GM10248 (cell line): Measurements from ENCODE around the gene LSP1.

Experiments
- CTCF ChIA-PET: fragments of 300-600 bp; sonication (Branson Sonifier 250); formaldehyde crosslinking; extraction: SDS; loops from one replicate; lab custom pipeline; 2021; ENCODE audit warnings: antibody characterized with exemption; lab: Yijun Ruan, JAX
- POLR2A ChIA-PET: fragments of 350-650 bp; sonication (Branson Sonifier 250); formaldehyde crosslinking; extraction: SDS; loops from one replicate; lab custom pipeline; 2020; ENCODE audit warnings: antibody characterized with exemption; lab: Yijun Ruan, JAX
- DNase-seq: peaks from one replicate; pipeline ENCODE4 v3.0.0; 2012; ENCODE audit errors: extremely low spot score
- TF ChIP-seq, protein P1 (sequence below): IDR thresholded peaks from 2 replicates; pipeline ENCODE4 v1.5.1; 2012; ENCODE audit warnings: mild to moderate bottlenecking, low read depth; ENCODE audit errors: extremely low read depth, missing control alignments, control extremely low read depth

Gene LSP1

GRCh38 chr11:1906611-1907423, 53.9 kb downstream of the LSP1 start:
- TF ChIP-seq, protein P1, sequence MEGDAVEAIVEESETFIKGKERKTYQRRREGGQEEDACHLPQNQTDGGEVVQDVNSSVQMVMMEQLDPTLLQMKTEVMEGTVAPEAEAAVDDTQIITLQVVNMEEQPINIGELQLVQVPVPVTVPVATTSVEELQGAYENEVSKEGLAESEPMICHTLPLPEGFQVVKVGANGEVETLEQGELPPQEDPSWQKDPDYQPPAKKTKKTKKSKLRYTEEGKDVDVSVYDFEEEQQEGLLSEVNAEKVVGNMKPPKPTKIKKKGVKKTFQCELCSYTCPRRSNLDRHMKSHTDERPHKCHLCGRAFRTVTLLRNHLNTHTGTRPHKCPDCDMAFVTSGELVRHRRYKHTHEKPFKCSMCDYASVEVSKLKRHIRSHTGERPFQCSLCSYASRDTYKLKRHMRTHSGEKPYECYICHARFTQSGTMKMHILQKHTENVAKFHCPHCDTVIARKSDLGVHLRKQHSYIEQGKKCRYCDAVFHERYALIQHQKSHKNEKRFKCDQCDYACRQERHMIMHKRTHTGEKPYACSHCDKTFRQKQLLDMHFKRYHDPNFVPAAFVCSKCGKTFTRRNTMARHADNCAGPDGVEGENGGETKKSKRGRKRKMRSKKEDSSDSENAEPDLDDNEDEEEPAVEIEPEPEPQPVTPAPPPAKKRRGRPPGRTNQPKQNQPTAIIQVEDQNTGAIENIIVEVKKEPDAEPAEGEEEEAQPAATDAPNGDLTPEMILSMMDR, result no peak
- CTCF ChIA-PET, result interaction anchor here (1.0 to 5.2 kb wide), 6 partner anchors 10 to 41 kb away, joined by 3 to 34 read pairs (median 10); no protein-coding TSS in a partner anchor
- no peak for DNase-seq
- POLR2A ChIA-PET, result interaction anchor here (0.9 kb wide), 1 partner anchor 29 kb away, joined by 3 read pairs; no protein-coding TSS in a partner anchor

DNA sequence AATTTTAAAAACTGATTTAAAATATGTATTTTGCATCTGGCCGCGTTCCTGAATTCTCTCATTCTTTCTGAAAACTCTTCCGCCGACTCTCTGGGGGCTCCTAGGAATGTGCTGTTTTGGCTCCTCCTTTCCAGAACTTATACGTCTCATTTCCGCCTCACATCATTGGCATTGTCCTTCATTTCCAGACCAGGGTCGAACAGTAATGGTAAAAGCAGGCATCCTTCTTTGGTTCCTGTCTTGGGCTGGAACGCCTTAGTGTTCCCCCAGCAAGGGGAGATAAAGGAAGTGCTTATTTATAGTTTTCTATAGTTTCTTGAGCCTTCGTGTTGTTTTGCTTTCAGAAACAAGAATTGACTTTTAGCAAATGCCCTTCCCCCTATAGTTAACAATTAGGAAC, 55.7 kb downstream of the LSP1 start:
- ChIA-PET POLR2A (no interaction called here), CTCF (interaction anchor here (0.8 to 5.2 kb wide), 3 partner anchors 11 to 93 kb away, joined by 3 to 34 read pairs (median 8); no protein-coding TSS in a partner anchor)
- DNase-seq, result no peak
- TF ChIP-seq, protein P1, result peak; percentile 4

GRCh38 chr11:1909524-1909923, 56.6 kb downstream of the LSP1 start:
- TF ChIP-seq, protein P1, result no peak
- CTCF ChIA-PET, result interaction anchor here (0.8 to 5.2 kb wide), 3 partner anchors 12 to 27 kb away, joined by 3 to 34 read pairs (median 8); no protein-coding TSS in a partner anchor
- no peak for DNase-seq

GRCh38 chr11:1912289-1912878, 59.5 kb downstream of the LSP1 start:
- TF ChIP-seq, protein P1, result no peak
- ChIA-PET POLR2A (no interaction called here), CTCF (interaction anchor here (3.1 kb wide), 1 partner anchor 30 kb away, joined by 10 read pairs; no protein-coding TSS in a partner anchor)
- no peak for DNase-seq

More at GRCh38 chr11:1909524-1909923, 56.6 kb downstream of the LSP1 start:
- POLR2A ChIA-PET, result interaction anchor here (0.6 kb wide), 1 partner anchor 18 kb away, joined by 3 read pairs; no protein-coding TSS in a partner anchor

DNA sequence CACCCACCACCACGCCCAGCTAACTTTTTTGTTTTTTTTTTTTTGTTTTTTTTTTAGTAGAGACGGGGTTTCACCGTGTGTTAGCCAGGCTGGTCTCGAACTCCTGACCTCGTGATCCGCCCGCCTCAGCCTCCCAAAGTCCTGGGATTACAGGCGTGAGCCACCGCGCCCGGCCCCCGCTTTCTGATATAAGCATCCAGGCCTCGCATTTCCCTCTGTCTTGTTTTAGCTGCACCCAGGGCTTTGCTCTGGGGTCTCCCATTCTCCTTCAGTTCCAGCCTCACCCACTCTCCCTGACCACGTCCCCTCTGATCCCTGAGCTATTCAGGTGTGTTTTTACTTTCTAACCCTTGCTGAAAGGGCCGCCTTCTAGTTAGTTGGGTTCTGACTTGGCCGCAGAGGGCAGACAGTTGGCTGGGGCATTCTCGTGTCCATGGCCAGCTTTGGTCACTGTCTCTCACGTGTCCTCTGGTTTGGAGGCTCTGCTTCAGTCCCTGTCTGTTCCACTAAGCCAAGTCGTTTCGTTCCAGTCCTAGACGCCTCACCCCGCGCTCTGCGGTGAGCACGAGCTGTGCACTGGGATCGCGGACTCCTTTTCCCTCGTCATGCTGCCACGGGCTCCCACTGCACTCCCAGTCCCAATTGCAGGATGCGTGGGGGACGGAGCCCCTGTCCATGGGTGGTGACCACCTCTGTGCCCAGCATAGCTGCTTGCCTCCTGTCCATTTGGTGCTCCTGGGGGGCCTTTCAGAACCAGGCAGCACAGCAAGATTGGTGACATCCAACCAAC, 60.6 kb downstream of the LSP1 start:
- POLR2A ChIA-PET, result no interaction called here
- TF ChIP-seq, protein P1, result no peak
- CTCF ChIA-PET, result interaction anchor here (1.2 to 3.1 kb wide), 3 partner anchors 9 to 31 kb away, joined by 3 to 10 read pairs (median 5); no protein-coding TSS in a partner anchor
- DNase-seq, result no peak

- CTCF ChIA-PET, result interaction anchor here (2.6 kb wide), 1 partner anchor 34 kb away, joined by 16 read pairs; no protein-coding TSS in a partner anchor
- POLR2A ChIA-PET, result no interaction called here
- DNase-seq, result no peak
- TF ChIP-seq, protein P1, result no peak
These were observed 62.9 kb downstream of the LSP1 start for GRCh38 chr11:1915795-1916131.
